Embryonic facial prominence (tissue), 1 donor: ENCODE data around the gene KAZN.
"Not testable (repeated sequence)": the region's sequence is repeated elsewhere in the genome, so short reads cannot be mapped to it uniquely, and the experiment has no call there.

Source experiments
- DNase-seq: peaks from one replicate; pipeline ENCODE4 v3.0.0-alpha.2; 2016; ENCODE audit errors: extremely low spot score

Gene KAZN

GRCh38 chr1:14598498-14599182 is at the start of gene KAZN:
Gene KAZN (plus strand): TSS chr1:14598685.
- DNase-seq, result peak; percentile 43

- DNase-seq, result no peak
Observed at GRCh38 chr1:14549897-14550620, 48.4 kb upstream of the KAZN start.

GRCh38 chr1:14551386-14551785 is 47.1 kb upstream of the KAZN start:
- no peak for DNase-seq

DNA sequence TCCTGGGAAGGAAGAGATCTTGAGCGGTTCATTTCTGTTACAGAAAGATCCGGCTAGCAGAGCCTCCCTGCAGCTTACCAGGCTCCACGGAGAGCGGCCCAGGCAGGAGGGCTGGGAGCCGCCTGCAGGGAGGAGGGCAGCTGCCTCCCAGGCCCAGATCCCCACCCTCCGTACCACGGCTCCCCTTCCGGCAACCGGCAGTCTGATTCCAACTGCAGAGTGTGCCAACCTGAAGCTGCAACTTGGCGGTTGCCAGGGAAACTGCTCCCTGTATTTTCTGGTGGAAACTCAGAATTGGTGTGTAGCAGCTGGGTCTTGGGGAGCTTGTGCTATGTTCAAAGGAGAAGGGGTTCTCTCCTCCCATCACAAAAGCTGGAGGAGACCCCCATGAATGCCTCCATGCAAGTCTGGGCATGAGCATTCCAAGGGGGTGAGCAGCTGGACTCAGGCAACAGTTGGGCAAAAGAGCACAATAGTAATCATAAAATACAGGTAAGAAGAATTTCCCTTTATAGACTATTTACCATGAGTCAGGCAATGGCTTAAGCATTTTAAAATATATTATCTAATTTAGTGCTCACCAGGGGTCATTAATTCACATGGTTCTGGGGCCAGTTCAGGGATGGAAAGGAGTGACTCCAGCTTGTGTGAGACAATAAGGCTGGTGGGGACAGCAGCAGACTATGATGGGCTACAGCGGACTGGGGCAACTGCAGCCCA is 46.1 kb upstream of the KAZN start:
- DNase-seq, result no peak

DNA sequence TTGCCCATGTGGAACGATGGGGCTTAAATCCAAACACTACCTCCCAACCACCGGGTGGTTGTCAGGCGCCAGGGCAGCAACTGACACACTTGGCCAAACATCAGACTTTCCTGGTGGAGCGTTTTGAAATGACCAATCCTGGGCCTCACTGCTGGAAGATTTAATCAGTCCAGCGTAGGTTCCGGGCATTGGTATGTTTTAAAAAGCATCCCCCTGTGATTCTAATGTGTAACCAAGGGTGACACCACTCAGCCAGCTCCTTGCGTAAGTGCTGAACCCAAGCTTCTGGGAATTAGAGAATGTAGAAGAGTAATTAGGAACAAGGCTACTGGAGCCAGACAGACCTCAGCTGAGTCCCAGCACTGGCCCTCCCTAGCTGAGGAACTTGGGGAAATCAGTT is 44.8 kb upstream of the KAZN start:
- no peak for DNase-seq

- DNase-seq, result no peak
Observed at GRCh38 chr1:14555091-14555490, 43.4 kb upstream of the KAZN start.

GRCh38 chr1:14561014-14561693 is 37.3 kb upstream of the KAZN start:
- no peak for DNase-seq

DNA sequence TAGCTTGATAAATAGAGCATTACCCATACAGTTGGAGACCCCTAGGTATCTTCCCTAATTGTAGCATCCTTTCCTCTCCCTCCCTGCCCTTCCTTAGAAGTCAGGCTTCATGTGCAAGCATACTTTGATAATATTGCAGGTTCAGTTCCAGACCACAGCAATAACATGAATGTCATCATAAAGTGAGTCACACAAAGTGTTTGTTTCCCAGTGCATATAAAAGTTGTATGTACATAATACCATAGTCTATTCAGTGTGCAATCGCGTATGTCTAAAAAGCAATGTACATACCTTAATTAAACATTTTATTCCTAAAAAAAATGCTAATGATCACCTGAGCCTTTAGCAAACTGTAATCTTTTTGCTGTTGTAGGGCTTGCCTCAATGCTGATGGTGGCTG is 33.4 kb upstream of the KAZN start:
- DNase-seq, result no peak

DNA sequence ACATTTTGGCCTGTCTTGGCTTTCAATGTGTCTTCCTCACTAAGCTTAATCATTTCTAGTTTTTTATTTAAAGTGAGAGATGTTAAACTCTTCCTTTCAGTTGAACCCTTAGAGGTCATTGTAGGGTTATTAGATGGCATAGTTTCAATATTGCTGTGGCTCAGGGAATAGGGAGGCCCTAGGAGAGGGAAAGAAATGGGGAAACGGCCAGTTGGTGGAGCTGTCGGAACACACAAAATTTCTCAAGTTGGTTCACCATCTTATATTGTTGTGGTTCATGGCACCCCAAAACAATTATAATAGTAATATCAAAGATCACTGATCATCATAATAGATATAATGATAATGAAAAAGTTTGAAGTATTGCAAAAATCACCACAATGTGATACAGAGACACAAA is 31.4 kb upstream of the KAZN start:
- no peak for DNase-seq

DNA sequence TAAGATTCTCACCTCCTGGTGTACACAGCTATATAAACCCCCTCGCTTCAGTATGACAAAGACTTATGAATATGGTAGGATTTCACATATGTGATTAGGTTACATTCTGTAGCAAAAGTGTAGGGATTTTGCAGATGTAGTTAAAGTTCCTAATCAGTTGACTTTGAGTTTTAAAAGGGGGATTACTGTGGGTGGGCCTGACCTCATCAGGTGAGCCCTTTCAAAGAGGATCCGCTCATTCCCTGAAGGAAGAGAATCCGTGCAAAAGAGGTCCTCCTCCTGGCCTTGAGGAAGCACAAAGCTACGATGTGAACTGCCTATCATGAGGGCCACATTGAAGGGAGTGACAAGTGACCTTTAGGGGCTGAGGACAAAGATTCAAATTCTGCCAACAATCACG is 30.6 kb upstream of the KAZN start:
- no peak for DNase-seq

DNA sequence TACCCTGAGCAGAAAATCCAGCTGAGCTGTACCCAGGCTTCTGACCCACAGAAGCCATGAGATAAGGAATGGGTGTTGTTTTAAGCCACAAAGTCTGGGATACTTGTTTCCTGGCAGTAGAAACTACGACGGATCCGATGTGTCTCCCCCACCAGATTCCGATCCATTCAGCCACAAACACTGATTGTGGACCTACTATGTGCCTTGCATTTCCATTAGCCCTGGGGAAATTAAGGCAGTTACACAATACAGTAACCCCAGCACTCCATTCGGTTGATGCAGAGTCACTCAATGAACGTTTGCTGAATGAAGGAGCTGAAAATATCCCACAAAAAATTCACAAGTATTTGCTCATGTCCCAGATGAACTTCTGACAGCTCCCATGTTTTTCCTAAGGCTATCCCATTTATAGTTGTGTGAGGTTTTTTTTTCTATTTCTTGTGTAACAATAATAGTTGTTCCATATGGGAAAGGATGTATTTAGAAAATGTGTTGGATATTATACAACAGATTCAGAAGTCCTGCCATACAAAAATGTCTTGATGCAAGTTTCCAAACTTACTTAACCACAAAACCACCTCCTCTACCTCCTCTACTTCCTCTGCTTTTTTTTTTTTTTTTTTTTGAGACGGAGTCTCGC is 29.6 kb upstream of the KAZN start:
- no peak for DNase-seq

DNA sequence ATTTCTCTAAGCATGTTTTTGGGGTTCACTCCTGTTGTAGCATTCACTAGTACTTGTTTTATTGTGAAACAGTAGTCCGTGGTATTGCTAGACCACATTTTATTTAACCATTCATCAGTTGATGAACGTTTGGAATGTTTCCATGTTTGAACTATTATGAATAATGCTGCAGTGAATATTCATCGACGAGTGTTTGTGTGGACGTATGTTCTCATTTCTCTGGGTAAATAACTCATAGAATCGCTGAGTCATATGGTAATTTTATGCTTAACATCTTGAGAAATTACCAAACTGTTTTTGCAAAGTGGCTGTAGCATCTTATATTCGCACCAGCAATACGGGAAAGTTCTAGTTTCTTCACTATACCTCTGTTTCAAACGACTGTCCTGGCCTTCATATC is 28.0 kb upstream of the KAZN start:
- DNase-seq, result no peak

DNA sequence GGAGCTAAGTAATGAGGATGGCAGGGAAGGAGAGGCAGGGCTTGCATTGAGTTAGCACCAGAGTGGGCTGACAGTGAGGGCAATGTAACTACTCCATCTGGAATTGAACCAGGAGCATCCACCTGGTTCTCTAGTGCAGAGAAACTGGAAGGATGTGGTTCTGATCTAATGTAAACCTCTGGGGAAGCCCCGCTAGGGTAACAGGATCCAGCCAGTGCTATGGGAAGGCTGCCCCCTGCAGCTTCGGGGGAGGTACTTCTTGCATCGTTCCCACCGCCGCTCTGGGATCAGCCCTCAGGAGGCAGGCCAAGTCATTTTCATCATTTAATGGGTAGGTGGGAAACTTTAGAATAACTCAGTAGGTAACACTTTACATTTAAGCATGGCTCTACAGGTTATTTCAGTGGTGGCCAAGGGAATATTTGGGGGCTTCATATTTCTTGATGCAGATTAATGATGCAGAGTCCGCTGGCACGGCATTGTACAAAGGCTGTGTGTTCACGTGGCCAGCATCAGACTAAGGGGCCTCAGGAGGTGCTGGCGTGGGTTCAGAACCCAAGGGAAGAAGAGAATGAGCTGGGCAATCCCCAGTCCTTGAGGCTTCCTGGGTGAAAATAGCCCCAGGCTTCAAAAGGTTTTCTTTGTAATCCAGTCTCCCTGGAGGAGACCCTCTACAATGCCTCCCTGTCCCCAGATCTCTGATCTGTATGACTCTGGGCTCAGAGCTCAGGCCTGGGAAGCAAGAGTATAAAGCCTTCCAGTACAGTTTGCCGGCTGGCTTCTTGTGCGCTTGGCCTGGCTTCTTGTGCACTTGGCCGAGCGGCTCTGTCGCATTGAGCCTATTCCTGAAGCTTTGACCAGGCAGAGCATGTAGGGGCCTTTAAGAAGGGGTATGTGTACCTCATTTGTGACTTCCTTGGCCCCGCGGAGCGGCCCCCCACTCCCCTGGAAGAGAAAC is 26.4 kb upstream of the KAZN start:
- DNase-seq, result no peak

DNA sequence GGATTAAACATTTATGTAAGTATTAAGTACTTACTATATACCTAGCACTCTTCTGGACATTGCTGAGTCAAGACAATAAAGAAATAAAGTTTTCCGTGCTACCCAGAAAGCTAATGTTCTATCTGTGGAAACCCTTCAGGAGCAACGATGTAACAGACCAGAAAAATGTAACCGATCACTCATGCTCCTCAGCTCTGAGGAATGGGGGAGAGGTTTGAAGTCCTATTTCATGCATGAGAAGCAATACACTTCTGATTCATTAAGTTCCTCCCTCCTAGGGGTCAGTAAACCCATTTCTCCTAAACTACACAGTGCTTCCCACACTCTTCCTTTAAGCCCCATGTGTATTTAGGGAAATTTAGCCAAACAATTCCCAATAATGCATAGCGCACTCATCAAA is 25.6 kb upstream of the KAZN start:
- DNase-seq, result no peak

DNA sequence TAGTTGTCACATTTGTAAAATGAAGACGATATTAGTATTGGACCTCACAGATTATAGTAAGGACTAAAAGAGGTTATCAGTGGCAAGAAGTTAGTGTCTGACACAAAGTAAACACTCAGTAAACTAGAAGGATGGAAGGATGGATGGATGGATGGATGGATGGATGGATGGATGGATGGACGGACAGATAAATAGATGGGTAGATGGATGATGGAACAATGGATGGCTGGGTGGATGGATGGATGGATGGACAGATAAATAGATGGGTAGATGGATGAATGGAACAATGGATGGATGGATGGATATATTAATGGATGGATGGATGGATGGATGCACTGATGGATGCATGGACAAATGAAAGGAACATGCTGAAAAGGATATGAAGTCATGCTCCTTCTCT is 22.3 kb upstream of the KAZN start:
- DNase-seq, result no peak

- DNase-seq, result no peak
Observed at GRCh38 chr1:14577261-14577660, 21.2 kb upstream of the KAZN start.

DNA sequence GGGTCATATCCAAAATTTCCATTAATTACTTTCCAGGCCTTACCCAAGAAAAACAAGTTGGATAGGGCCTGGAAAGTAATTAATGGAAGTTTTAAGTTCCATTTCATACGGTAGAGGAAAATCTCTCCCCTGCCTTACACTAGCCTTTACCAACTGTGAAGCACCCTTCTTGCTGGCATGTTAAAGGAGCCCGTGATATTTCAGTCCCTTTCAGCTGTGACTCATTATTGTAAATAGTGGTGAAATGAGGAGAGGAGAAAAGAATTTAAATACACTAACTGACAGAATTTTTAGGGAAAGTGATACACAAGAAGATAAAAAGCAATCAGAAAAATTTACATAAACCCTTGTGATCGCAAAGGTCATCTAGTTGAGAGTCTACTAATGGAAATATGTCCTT is 20.3 kb upstream of the KAZN start:
- DNase-seq, result no peak

- not testable (repeated sequence) for DNase-seq
Observed at GRCh38 chr1:14580295-14580694, 18.2 kb upstream of the KAZN start.

DNA sequence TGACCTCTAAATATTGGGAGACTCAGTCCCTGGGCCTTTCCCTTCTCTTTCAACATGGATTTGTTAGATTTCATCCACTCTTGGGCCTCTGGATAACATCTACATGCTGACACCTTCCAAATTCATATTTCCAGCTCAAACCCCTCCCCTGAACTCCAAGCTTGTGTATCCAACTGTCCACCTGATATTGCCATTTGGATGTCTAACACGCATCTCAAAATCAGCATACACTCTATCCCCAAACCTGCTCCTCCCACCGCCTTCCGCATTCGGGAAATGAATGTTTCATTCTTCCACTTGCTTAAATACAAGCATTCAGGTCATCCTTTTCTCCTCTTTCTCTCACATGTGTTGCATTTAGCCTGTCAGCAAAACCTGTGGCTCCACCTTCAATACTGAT is 17.5 kb upstream of the KAZN start:
- DNase-seq, result no peak

DNA sequence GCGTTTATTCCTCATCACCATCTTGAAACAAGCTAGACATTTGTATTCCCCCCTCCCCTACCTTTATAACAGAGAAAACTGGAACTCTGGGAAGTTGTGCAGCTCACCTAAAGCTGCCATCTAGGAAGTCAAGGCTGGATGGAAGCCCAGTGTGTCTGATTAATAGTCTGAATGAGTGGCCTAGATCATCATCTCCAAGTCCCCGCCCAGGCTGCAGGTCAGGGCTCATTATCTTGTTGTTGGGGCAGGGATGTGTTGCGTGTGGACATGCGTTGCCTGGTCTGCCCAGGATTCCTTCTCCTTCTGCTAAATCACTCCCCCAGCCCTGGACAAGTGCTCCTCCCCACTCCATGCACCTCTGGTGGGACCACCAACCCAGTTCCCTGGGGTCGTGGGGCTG is 14.7 kb upstream of the KAZN start:
- no peak for DNase-seq

GRCh38 chr1:14585728-14586127 is 12.8 kb upstream of the KAZN start:
- no peak for DNase-seq
